Measurements from ENCODE around the gene TOPBP1. TPM values are rescaled to one million over a fixed set of nuclear protein-coding genes. Genes with fewer than 3 reads are reported as not detected.

Gene TOPBP1
- total RNA-seq, 1 donor from 2014 or later: 27.0 TPM

- no peak overlapping the region for H3K4me3 ChIP-seq (ENCODE audit: low read depth, low read length)
- DNase-seq (ENCODE audit: low read depth): no peak
- peaks cover 25% of the 10 kb centered on the region for H3K27me3 ChIP-seq (ENCODE audit: control insufficient read depth, insufficient read depth, low read length)
- TF ChIP-seq CTCF (IDR thresholded peaks at IDR 0.05; ENCODE audit: insufficient read depth, low read length, poor library complexity, severe bottlenecking): no peak
- no peaks in the 10 kb centered on the region for H3K36me3 ChIP-seq (ENCODE audit: control insufficient read depth, insufficient read depth, low read length)
Measured at GRCh38 chr3:133676336-133677118, 14.8 kb upstream of the TOPBP1 start.

DNA sequence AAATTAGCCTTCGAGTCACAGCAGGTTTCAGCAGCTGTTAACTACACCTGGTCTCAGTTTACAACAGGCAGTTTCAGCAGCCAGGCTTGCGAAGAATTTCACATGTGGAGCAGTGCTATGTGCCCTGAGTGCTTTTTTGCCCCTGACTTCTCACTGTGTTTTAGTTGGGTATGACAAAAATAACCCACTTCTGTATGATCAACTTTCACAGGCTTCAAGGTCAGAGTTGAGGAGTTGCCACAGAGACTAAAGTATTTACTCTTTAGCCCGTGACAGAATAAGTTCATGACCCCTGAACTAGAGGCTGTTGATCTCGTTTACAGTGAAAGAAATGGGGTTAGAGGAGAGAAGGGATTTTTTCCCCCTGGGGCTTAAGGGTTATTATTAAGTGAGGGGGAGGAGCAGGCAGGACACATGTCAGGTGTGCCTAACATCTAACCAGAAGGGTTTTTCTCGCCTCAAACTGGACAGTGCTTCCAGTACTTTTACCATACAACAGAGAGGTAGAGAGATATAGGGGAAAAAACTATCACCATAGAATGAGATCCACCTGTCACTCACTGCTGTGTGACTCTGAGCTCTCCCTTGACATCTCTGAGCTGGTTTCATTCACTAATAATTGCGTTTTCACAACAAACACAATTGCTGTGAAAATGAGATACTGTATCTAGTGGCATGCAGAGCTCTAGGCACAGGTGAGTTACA lies 14.0 kb upstream of the TOPBP1 start:
- Histone ChIP-seq H3K4me3 (ENCODE audit: low read depth, low read length) (no peak overlapping the region), H3K36me3 (ENCODE audit: control insufficient read depth, insufficient read depth, low read length) (no peaks in the 10 kb centered on the region), H3K27me3 (ENCODE audit: control insufficient read depth, insufficient read depth, low read length) (peaks cover 25% of the 10 kb centered on the region)
- DNase-seq (ENCODE audit: low read depth): no peak
- TF ChIP-seq CTCF (IDR thresholded peaks at IDR 0.05; ENCODE audit: insufficient read depth, low read length, poor library complexity, severe bottlenecking): no peak

- no peak for DNase-seq (ENCODE audit: low read depth)
- no peak for TF ChIP-seq CTCF (IDR thresholded peaks at IDR 0.05; ENCODE audit: insufficient read depth, low read length, poor library complexity, severe bottlenecking)
- H3K36me3 ChIP-seq (ENCODE audit: control insufficient read depth, insufficient read depth, low read length): no peaks in the 10 kb centered on the region
- H3K4me3 ChIP-seq (ENCODE audit: low read depth, low read length): no peak overlapping the region
- peaks cover 25% of the 10 kb centered on the region for H3K27me3 ChIP-seq (ENCODE audit: control insufficient read depth, insufficient read depth, low read length)
Measured at GRCh38 chr3:133674290-133674919, 12.7 kb upstream of the TOPBP1 start.

GRCh38 chr3:133673746-133674145 lies 12.0 kb upstream of the TOPBP1 start:
- H3K27me3 ChIP-seq (ENCODE audit: control insufficient read depth, insufficient read depth, low read length): peaks cover 25% of the 10 kb centered on the region
- no peak overlapping the region for H3K4me3 ChIP-seq (ENCODE audit: low read depth, low read length)
- H3K36me3 ChIP-seq (ENCODE audit: control insufficient read depth, insufficient read depth, low read length): no peaks in the 10 kb centered on the region
- DNase-seq (ENCODE audit: low read depth): no peak
- no peak for TF ChIP-seq CTCF (IDR thresholded peaks at IDR 0.05; ENCODE audit: insufficient read depth, low read length, poor library complexity, severe bottlenecking)

GRCh38 chr3:133672461-133672860 lies 10.7 kb upstream of the TOPBP1 start:
- TF ChIP-seq CTCF (IDR thresholded peaks at IDR 0.05; ENCODE audit: insufficient read depth, low read length, poor library complexity, severe bottlenecking): no peak
- Histone ChIP-seq H3K4me3 (ENCODE audit: low read depth, low read length) (no peak overlapping the region), H3K27me3 (ENCODE audit: control insufficient read depth, insufficient read depth, low read length) (peaks cover 25% of the 10 kb centered on the region), H3K36me3 (ENCODE audit: control insufficient read depth, insufficient read depth, low read length) (no peaks in the 10 kb centered on the region)
- DNase-seq (ENCODE audit: low read depth): no peak

Data from kidney epithelial cell (primary cell).